ENCODE measurements around the gene SERINC5.

SERINC5 gene

GRCh38 chr5:80146046-80146445 is 109.8 kb downstream of the SERINC5 start:
- no peak for TF ChIP-seq CTCF (conservative IDR thresholded peaks at IDR 0.05; ENCODE audit: low read depth, low read length)
- no peaks in the 10 kb centered on the region for H4K20me1 ChIP-seq (ENCODE audit: insufficient read depth)
- H2AFZ ChIP-seq (ENCODE audit: low read depth): no peak overlapping the region
- H3K36me3 ChIP-seq (ENCODE audit: insufficient read depth): no peaks in the 10 kb centered on the region
- H3K4me2 ChIP-seq: no peak overlapping the region
- H3K27me3 ChIP-seq (ENCODE audit: insufficient read depth, low read depth): no peaks in the 10 kb centered on the region
- no peaks in the 10 kb centered on the region for H3K79me2 ChIP-seq (ENCODE audit: insufficient read depth, low read depth)
- H3K4me3 ChIP-seq (IDR thresholded peaks at IDR 0.05; ENCODE audit: insufficient read depth, low read depth, low read length): no peak overlapping the region
- no peak overlapping the region for H3K27ac ChIP-seq
- H3K4me1 ChIP-seq (ENCODE audit: low read depth, poor library complexity, severe bottlenecking): peaks cover 14% of the 10 kb centered on the region
- H3K9ac ChIP-seq: no peak overlapping the region

GRCh38 chr5:80143491-80143890 is 112.4 kb downstream of the SERINC5 start:
- no peak overlapping the region for H3K4me2 ChIP-seq
- H2AFZ ChIP-seq (ENCODE audit: low read depth): no peak overlapping the region
- no peak overlapping the region for H3K4me3 ChIP-seq (IDR thresholded peaks at IDR 0.05; ENCODE audit: insufficient read depth, low read depth, low read length)
- H3K9ac ChIP-seq: no peak overlapping the region
- no peaks in the 10 kb centered on the region for H3K4me1 ChIP-seq (ENCODE audit: low read depth, poor library complexity, severe bottlenecking)
- no peaks in the 10 kb centered on the region for H3K27me3 ChIP-seq (ENCODE audit: insufficient read depth, low read depth)
- H3K79me2 ChIP-seq (ENCODE audit: insufficient read depth, low read depth): no peaks in the 10 kb centered on the region
- H3K27ac ChIP-seq: no peak overlapping the region
- H3K36me3 ChIP-seq (ENCODE audit: insufficient read depth): no peaks in the 10 kb centered on the region
- no peaks in the 10 kb centered on the region for H4K20me1 ChIP-seq (ENCODE audit: insufficient read depth)
- no peak for TF ChIP-seq CTCF (conservative IDR thresholded peaks at IDR 0.05; ENCODE audit: low read depth, low read length)

- no peak overlapping the region for H3K9ac ChIP-seq
These were observed 112.9 kb downstream of the SERINC5 start for GRCh38 chr5:80142996-80143395.

GRCh38 chr5:80141681-80142080 is 114.2 kb downstream of the SERINC5 start:
- no peak overlapping the region for H3K4me3 ChIP-seq (IDR thresholded peaks at IDR 0.05; ENCODE audit: insufficient read depth, low read depth, low read length)
- H2AFZ ChIP-seq (ENCODE audit: low read depth): no peak overlapping the region
- H4K20me1 ChIP-seq (ENCODE audit: insufficient read depth): no peaks in the 10 kb centered on the region
- no peaks in the 10 kb centered on the region for H3K36me3 ChIP-seq (ENCODE audit: insufficient read depth)
- H3K27ac ChIP-seq: no peak overlapping the region
- no peak for TF ChIP-seq CTCF (conservative IDR thresholded peaks at IDR 0.05; ENCODE audit: low read depth, low read length)
- no peaks in the 10 kb centered on the region for H3K27me3 ChIP-seq (ENCODE audit: insufficient read depth, low read depth)
- H3K79me2 ChIP-seq (ENCODE audit: insufficient read depth, low read depth): no peaks in the 10 kb centered on the region
- no peaks in the 10 kb centered on the region for H3K4me1 ChIP-seq (ENCODE audit: low read depth, poor library complexity, severe bottlenecking)
- no peak overlapping the region for H3K4me2 ChIP-seq
- H3K9ac ChIP-seq: no peak overlapping the region

More at GRCh38 chr5:80142996-80143395, 112.9 kb downstream of the SERINC5 start:
- no peak for TF ChIP-seq CTCF (conservative IDR thresholded peaks at IDR 0.05; ENCODE audit: low read depth, low read length)
- Histone ChIP-seq H3K79me2 (ENCODE audit: insufficient read depth, low read depth) (no peaks in the 10 kb centered on the region), H3K27me3 (ENCODE audit: insufficient read depth, low read depth) (no peaks in the 10 kb centered on the region), H3K4me1 (ENCODE audit: low read depth, poor library complexity, severe bottlenecking) (no peaks in the 10 kb centered on the region), H3K4me2 (no peak overlapping the region), H4K20me1 (ENCODE audit: insufficient read depth) (no peaks in the 10 kb centered on the region), H3K4me3 (IDR thresholded peaks at IDR 0.05; ENCODE audit: insufficient read depth, low read depth, low read length) (no peak overlapping the region), H3K27ac (no peak overlapping the region), H2AFZ (ENCODE audit: low read depth) (no peak overlapping the region), H3K36me3 (ENCODE audit: insufficient read depth) (no peaks in the 10 kb centered on the region)

Data from KMS-11 (cell line).